Adrenal gland (tissue), 5 donors: ENCODE measurements around the gene SLC46A2.

Experiments used
- CTCF ChIP-seq, 6 experiments: fragments of 450-650 bp in 4 of 6; fragments of 200-600 bp in 2 of 6; sonication (generic) in 1 of 6; IDR thresholded peaks; 1 replicate in 5 of 6; 2 replicates in 1 of 6; pipeline versions ENCODE4 v1.5.1 to v1.8.0; 2016 to 2021; ENCODE audit warnings: antibody characterized with exemption in 6 of 6, mild to moderate bottlenecking in 2 of 6, moderate library complexity in 1 of 6
- POLR2A ChIP-seq, 2 donors: fragments of 450-650 bp; IDR thresholded peaks; one replicate each; pipeline ENCODE4 v1.6.1; 2017; ENCODE audit warnings: antibody characterized with exemption in 2 of 2, mild to moderate bottlenecking in 2 of 2, moderate library complexity in 1 of 2
- donor health status: DM: no; HTN: no; CAD: no.

DNA sequence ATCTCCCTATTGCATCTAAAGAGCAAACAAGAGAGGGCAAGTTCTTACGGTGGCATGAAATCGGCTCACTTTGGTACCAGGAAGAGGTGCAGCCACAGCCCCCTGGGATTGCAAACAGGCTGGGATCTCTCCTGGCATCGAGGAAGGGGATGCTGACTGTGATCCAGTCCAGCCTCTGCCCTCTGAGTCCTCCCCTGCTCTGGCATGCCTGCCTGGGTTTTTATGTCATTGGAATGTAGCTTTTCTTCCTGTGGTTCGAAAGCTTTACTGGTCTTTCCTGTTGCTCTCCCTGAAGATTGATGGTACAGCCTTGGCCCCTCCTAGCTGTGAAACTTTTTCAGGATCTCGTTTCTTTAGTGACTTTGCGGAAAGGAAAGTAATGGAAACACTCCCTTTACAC lies 6.6 kb downstream of the SLC46A2 start:
- no peak for TF ChIP-seq POLR2A (IDR thresholded peaks at IDR 0.05)
- no peak for TF ChIP-seq CTCF (IDR thresholded peaks at IDR 0.05)
